GM18861 (cell line): ENCODE measurements around the gene SCYL1.
"Not testable (repeated sequence)": the region's sequence is repeated elsewhere in the genome, so short reads cannot be mapped to it uniquely, and the experiment has no call there.

Experiments
- ATAC-seq: cut with Tn5 transposase; IDR thresholded peaks from one replicate; pipeline ENCODE4 v1.9.1; 2021; ENCODE audit not compliant: unreplicated experiment

Gene SCYL1

DNA sequence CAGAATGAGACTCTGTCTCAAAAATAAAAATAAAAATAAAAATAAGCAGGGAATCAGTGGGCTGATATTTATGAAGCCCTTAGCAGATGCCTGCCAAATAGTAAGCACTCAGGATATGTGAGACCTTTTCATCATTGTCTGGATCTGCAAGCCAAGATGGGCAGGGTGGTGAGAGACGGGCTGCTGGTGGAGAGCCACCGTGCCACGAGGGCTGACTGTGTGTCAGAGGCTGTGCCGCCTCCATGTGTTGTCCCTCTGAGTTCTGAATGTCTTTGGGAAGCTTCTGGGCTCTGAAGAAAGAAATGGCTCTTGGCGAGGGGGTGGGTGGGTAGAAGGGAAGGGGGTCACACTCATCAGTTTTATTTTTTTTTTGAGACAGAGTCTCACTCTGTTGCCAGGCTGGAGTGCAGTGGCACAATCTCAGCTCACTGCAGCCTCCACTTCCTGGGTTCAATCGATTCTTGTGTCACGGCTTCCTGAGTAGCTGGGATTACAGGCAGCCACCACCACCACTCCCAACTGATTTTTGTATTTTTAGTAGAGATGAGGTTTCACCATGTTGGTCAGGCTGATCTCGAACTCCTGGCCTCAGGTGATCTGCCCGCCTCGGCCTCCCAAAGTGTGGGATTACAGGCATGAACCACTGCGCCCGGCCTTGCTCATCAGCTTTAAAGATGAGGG lies 40.1 kb downstream of the SCYL1 start:
- ATAC-seq: not testable (repeated sequence)

GRCh38 chr11:65565624-65566453 lies 41.0 kb downstream of the SCYL1 start:
- no peak for ATAC-seq

GRCh38 chr11:65569164-65569972 lies 44.5 kb downstream of the SCYL1 start:
- no peak for ATAC-seq

- ATAC-seq: peak; percentile 55
Measured at GRCh38 chr11:65569973-65570918, 45.4 kb downstream of the SCYL1 start, which contains the start of gene ZNRD2. Gene ZNRD2 (plus strand): TSS chr11:65570477. CDS start chr11:65570492, 15 bp downstream.

- ATAC-seq: no peak
Measured at GRCh38 chr11:65571420-65571819, 46.5 kb downstream of the SCYL1 start.

DNA sequence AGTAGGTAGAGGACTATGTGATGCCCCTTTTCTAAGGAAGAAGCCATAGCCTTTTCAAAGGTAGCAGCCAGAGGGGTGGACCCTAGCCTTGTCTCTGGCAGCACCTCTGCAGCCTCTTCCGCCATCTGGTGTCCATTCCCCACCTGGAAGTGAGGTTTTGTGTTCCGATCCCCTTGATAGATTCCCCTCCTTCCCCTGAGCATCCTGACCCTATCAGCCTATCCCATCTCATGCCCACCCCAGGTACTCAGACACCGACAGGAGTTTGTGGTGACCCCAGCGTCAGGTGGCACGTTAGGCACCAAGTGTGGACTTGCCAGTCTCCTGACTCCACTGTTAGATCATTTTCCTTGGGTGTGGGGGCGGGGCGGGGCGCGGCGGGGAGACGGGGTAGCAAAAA lies 47.1 kb downstream of the SCYL1 start:
- no peak for ATAC-seq

- ATAC-seq: no peak
Measured at GRCh38 chr11:65572356-65573051, 47.6 kb downstream of the SCYL1 start, which contains the start of gene FAM89B. Gene FAM89B (plus strand): TSS chr11:65572538. CDS start chr11:65572670, 132 bp downstream.

GRCh38 chr11:65573391-65574079 lies 48.7 kb downstream of the SCYL1 start:
- no peak for ATAC-seq

- no peak for ATAC-seq
Measured at GRCh38 chr11:65574109-65574810, 49.4 kb downstream of the SCYL1 start.

- no peak for ATAC-seq
Measured at GRCh38 chr11:65574811-65575567, 50.1 kb downstream of the SCYL1 start.

DNA sequence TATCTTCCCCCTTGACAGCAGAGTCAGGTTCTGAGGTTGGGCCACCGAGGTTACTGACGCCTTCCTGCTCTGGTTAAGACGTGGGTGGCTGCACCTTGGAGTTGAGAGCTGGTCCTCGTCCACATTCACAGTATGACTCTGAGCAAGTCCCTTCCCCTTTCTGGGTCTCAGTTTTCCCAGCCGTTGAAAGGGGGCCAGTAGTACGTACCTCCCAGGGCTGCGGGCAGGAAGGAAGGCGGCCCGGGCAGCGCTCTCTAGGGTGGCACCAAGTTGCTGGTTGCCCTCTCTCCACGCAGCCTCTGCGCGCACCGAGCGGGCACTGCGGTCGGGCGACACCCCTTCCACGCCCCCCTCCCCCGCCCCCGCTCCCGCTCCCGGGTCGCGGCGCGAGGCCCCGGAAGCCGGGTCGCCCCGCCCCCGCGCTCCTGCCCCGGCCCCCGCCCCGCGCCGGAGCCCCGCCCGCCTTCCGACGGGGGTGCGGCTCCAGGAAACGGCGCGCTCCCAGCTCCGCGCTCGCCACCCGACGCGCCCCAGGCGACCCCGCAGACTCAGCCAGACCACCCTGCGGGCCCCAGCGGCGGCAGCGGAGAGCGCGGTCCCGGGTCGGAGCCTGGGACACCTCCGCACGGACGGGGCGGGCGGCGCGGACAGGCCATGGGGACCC lies 50.8 kb downstream of the SCYL1 start, which contains the start of gene EHBP1L1:
Gene EHBP1L1, plus strand, starts transcription at position 486 of the 664 bp plus-strand sequence. CDS start 250 bp downstream, outside the sequence.
- ATAC-seq: no peak

DNA sequence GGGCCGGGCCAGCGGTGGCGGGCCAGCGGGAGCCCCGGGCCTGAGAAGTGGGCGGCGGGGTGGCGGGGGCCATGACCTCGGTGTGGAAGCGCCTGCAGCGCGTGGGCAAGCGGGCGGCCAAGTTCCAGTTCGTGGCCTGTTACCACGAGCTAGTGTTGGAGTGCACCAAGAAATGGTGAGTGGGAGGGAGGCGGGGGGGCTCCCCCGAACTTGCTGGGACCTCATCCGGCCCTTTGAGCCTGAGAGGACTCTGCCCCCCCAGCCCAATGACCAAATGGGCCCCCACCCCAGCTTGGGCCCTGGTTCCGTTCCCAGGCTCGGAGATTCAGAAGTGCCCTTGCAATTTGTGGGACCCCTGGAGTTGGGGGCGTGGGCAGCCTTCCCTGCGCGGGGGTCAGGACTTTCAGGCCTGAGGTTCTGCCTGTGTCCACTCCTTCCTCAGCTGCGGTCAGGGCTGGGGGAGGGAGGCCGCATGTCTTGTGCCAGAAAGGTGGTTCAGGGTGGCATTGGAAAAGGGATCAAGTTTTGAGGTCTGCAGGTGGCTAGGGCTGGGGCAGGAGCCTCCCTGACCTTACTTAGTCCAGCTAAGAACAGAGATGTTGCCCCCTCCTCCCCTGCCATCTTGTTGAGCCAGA lies 51.5 kb downstream of the SCYL1 start:
- ATAC-seq: no peak

GRCh38 chr11:65576867-65577755 lies 52.2 kb downstream of the SCYL1 start:
- no peak for ATAC-seq

DNA sequence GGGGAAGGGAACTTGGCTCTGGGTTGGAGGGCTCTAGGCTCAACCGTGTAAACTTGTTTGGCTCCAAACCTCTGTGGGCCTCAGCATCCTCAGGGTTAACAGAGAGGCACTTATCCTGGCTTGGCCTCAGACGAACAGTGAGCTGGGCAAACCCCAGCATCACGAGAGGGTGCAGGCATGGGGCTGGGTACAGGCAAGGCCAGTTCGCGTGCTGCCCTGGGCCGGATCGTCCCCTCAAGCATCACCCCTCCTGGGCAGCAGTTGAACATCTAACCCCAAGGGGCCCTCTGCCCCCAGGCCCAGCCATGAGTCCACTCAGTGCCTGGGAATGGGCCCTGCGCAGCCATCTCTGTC lies 52.9 kb downstream of the SCYL1 start:
- no peak for ATAC-seq

DNA sequence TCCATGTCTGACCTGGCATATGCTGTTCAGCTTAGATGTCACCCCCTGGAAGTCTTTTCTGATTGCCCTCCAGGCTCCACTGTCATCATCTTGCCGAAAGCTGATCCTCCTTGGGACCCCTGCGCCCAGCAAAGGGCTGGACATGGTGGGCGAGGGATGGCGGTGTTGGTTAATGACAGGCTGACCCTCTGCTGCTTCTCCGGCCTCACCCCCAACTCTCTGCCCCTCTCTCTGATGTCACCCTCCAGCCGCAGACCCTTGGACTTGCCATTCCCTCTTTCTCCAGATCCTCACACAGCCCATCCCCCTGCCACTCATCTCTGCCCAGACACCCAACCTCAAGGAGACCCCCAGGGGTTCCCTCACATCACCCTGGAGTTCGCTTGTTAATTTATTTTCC lies 53.3 kb downstream of the SCYL1 start:
- ATAC-seq: no peak

GRCh38 chr11:65578667-65579066 lies 53.8 kb downstream of the SCYL1 start:
- no peak for ATAC-seq
